Smooth muscle cell (in vitro differentiated cells): Measurements from ENCODE around the gene RPL3. TPM values are rescaled to one million over a fixed set of nuclear protein-coding genes. Genes with fewer than 3 reads are reported as not detected.
"Not testable (repeated sequence)": the region's sequence is repeated elsewhere in the genome, so short reads cannot be mapped to it uniquely, and the experiment has no call there.

Experiments used
- DNase-seq: peaks from one replicate; lab custom pipeline; 2025; ENCODE audit not compliant: unreplicated experiment; lab: John Stamatoyannopoulos, UW
- H2AFZ ChIP-seq: fragments of 200-600 bp; sonication (generic); 2 replicates; pipeline ENCODE4 v1.6.0; 2016; ENCODE audit warnings: antibody characterized with exemption, low read depth, mild to moderate bottlenecking
- H3F3A ChIP-seq: fragments of 200-600 bp; sonication (generic); 2 replicates; pipeline ENCODE4 v1.6.0; 2017; ENCODE audit warnings: antibody characterized with exemption, low read depth
- H3K27ac ChIP-seq: fragments of 200-600 bp; sonication (generic); 2 replicates; pipeline ENCODE4 v1.5.1; 2016; ENCODE audit warnings: low read depth, mild to moderate bottlenecking
- H3K27me3 ChIP-seq: fragments of 200-600 bp; sonication (generic); 2 replicates; pipeline ENCODE4 v1.6.1; 2016; ENCODE audit warnings: low read depth, mild to moderate bottlenecking
- H3K36me3 ChIP-seq: fragments of 200-600 bp; sonication (generic); 2 replicates; pipeline ENCODE4 v1.5.1; 2016; ENCODE audit warnings: low read depth
- H3K4me1 ChIP-seq: fragments of 200-600 bp; sonication (generic); 2 replicates; pipeline ENCODE4 v1.5.1; 2016; ENCODE audit warnings: low read depth
- H3K4me2 ChIP-seq: fragments of 200-600 bp; sonication (generic); 2 replicates; pipeline ENCODE4 v1.6.0; 2016; ENCODE audit warnings: mild to moderate bottlenecking
- H3K4me3 ChIP-seq: fragments of 200-600 bp; sonication (generic); 2 replicates; pipeline ENCODE4 v1.5.1; 2016; ENCODE audit warnings: mild to moderate bottlenecking
- H3K79me2 ChIP-seq: fragments of 200-600 bp; sonication (generic); 2 replicates; pipeline ENCODE4 v1.6.0; 2016; ENCODE audit warnings: low read depth, mild to moderate bottlenecking
- H3K9ac ChIP-seq: fragments of 200-600 bp; sonication (generic); 2 replicates; pipeline ENCODE4 v1.6.0; 2016; ENCODE audit warnings: low read depth
- H3K9me3 ChIP-seq: fragments of 200-600 bp; sonication (generic); replicated peaks from 2 replicates; pipeline ENCODE4 v1.5.1; 2016; ENCODE audit warnings: low read depth
- H4K20me1 ChIP-seq: fragments of 200-600 bp; sonication (generic); 2 replicates; pipeline ENCODE4 v1.6.0; 2016; ENCODE audit warnings: low read depth
- WGBS: methylation state at CpG from one replicate; pipeline ENCODE4 v1.1.7; 2016; ENCODE audit warnings: low lambda C conversion rate; 5-methylcytosine and 5-hydroxymethylcytosine counted together
- polyA plus RNA-seq: library from polyadenylated mRNA; unstranded; fragments of >200 nt; fragmentation: Nextera tagmentation; extraction: Ambion mirVana; gene quantifications from 2 replicates; pipeline ENCODE4 v1.2.1, GENCODE V29; 2016
- total RNA-seq: library from RNA; depleted of rRNA; stranded (reverse); fragments of >200 nt; gene quantifications from 2 replicates; pipeline ENCODE4 v1.2.3, GENCODE V29; 2014
- TF ChIP-seq, protein P1 (sequence below): fragments of 200-600 bp; sonication (generic); IDR thresholded peaks from 2 replicates; pipeline ENCODE4 v1.5.1; 2017; ENCODE audit warnings: borderline replicate concordance, mild to moderate bottlenecking, antibody characterized with exemption; ENCODE audit not compliant: insufficient read depth, poor library complexity, severe bottlenecking

Gene RPL3
- total and polyA plus RNA-seq, 2 experiments from 2014 or later: 717 to 1,022 TPM

- no peak for DNase-seq
- TF ChIP-seq, protein P1, sequence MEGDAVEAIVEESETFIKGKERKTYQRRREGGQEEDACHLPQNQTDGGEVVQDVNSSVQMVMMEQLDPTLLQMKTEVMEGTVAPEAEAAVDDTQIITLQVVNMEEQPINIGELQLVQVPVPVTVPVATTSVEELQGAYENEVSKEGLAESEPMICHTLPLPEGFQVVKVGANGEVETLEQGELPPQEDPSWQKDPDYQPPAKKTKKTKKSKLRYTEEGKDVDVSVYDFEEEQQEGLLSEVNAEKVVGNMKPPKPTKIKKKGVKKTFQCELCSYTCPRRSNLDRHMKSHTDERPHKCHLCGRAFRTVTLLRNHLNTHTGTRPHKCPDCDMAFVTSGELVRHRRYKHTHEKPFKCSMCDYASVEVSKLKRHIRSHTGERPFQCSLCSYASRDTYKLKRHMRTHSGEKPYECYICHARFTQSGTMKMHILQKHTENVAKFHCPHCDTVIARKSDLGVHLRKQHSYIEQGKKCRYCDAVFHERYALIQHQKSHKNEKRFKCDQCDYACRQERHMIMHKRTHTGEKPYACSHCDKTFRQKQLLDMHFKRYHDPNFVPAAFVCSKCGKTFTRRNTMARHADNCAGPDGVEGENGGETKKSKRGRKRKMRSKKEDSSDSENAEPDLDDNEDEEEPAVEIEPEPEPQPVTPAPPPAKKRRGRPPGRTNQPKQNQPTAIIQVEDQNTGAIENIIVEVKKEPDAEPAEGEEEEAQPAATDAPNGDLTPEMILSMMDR: no peak
- Histone ChIP-seq H3K4me3 (no peak overlapping the region), H3K4me2 (no peak overlapping the region), H3K27me3 (no peaks in the 10 kb centered on the region), H3F3A (no peaks in the 10 kb centered on the region), H3K9me3 (no peaks in the 10 kb centered on the region), H3K27ac (no peak overlapping the region), H3K79me2 (no peaks in the 10 kb centered on the region), H4K20me1 (no peaks in the 10 kb centered on the region), H3K4me1 (no peaks in the 10 kb centered on the region), H2AFZ (no peak overlapping the region), H3K9ac (no peak overlapping the region), H3K36me3 (no peaks in the 10 kb centered on the region)
- 76% methylated on average over 2 of the region's 2 CpGs for WGBS
Observed at GRCh38 chr22:39325392-39325932, 6.0 kb upstream of the RPL3 start.

- Histone ChIP-seq H3F3A (peaks cover 28% of the 10 kb centered on the region), H3K27ac (peak overlapping the region; percentile 94), H3K79me2 (peaks cover 35% of the 10 kb centered on the region), H4K20me1 (peaks cover 37% of the 10 kb centered on the region), H3K4me3 (peak overlapping the region; percentile 94), H3K4me1 (peaks cover 23% of the 10 kb centered on the region), H3K4me2 (peak overlapping the region; percentile 98)
- not testable (repeated sequence) for H2AFZ ChIP-seq, H3K9ac ChIP-seq, DNase-seq, H3K36me3 ChIP-seq, H3K9me3 ChIP-seq, H3K27me3 ChIP-seq
- WGBS: 87% methylated on average over 23 of the region's 24 CpGs
Observed at GRCh38 chr22:39320616-39321029, 1.2 kb upstream of the RPL3 start.

- no peaks in the 10 kb centered on the region for H3K36me3 ChIP-seq
- H3K9me3 ChIP-seq: no peaks in the 10 kb centered on the region
Observed at GRCh38 chr22:39318507-39319283, 728 bp downstream of the RPL3 start.

More at GRCh38 chr22:39318507-39319283, 728 bp downstream of the RPL3 start:
- Histone ChIP-seq H3K27me3 (no peaks in the 10 kb centered on the region), H4K20me1 (peaks cover 56% of the 10 kb centered on the region), H3K4me1 (peaks cover 30% of the 10 kb centered on the region), H3K27ac (peak overlapping the region; percentile 94), H3K9ac (peak overlapping the region; percentile 89), H3K4me3 (peak overlapping the region; percentile 94), H2AFZ (no peak overlapping the region), H3F3A (peaks cover 45% of the 10 kb centered on the region), H3K4me2 (peak overlapping the region; percentile 98), H3K79me2 (peaks cover 54% of the 10 kb centered on the region)
- WGBS: 2% methylated on average over 26 of the region's 26 CpGs
- TF ChIP-seq, protein P1: no peak
- no peak for DNase-seq
